IMR-90 (cell line): ENCODE results near the gene LHFPL6. TPM values are rescaled to one million over a fixed set of nuclear protein-coding genes. Genes with fewer than 3 reads are reported as not detected.

ENCODE experiments used
- ATAC-seq: fragments of 200-7000 bp; cut with Tn5 transposase; 2 replicates; pipeline ENCODE4 v1.9.1; 2020; ENCODE audit warnings: low read depth, mild to moderate bottlenecking, moderate library complexity
- BruUV-seq: library from RNA; stranded (reverse); fragments of 400-500 nt; replicated peaks from 2 replicates; lab custom pipeline; 2021; lab: Mats Ljungman, UMichigan
- CTCF ChIA-PET: fragments of 300-600 bp; formaldehyde crosslinking; extraction: SDS; loops from one replicate; lab custom pipeline; 2021; ENCODE audit warnings: antibody characterized with exemption; lab: Yijun Ruan, JAX
- POLR2A ChIA-PET: fragments of 300-600 bp; sonication (Branson Sonifier 250); formaldehyde crosslinking; loops from one replicate; lab custom pipeline; 2022; ENCODE audit warnings: antibody characterized with exemption; ENCODE audit not compliant: unreplicated experiment; lab: Charles Lee
- DNase-seq: peaks from one replicate; pipeline ENCODE4 v3.0.0; 2013
- H2AFZ ChIP-seq: replicated peaks from 2 replicates; pipeline ENCODE3; 2013; ENCODE audit warnings: low read length, mild to moderate bottlenecking; ENCODE audit not compliant: poor library complexity
- H2AK5ac ChIP-seq: 2 replicates; pipeline ENCODE4 v1.6.1; 2013; ENCODE audit warnings: low read depth, low read length, inconsistent platforms
- H2AK9ac ChIP-seq: replicated peaks from 2 replicates; pipeline ENCODE3; 2013; ENCODE audit warnings: mild to moderate bottlenecking, low read depth, low read length, moderate library complexity; ENCODE audit not compliant: poor library complexity
- H2BK120ac ChIP-seq: 2 replicates; pipeline ENCODE4 v1.6.1; 2013; ENCODE audit warnings: low read depth, low read length, inconsistent platforms
- H2BK15ac ChIP-seq: 3 replicates; pipeline ENCODE4 v1.6.1; 2013; ENCODE audit warnings: low read depth, low read length, inconsistent platforms
- H2BK20ac ChIP-seq: 2 replicates; pipeline ENCODE4 v1.6.1; 2013; ENCODE audit warnings: low read depth, mild to moderate bottlenecking, inconsistent platforms, low read length, moderate library complexity
- H2BK5ac ChIP-seq: 2 replicates; pipeline ENCODE4 v1.6.1; 2013; ENCODE audit warnings: mild to moderate bottlenecking, low read depth, low read length, inconsistent platforms; ENCODE audit not compliant: poor library complexity, severe bottlenecking
- H3K14ac ChIP-seq: replicated peaks from 2 replicates; pipeline ENCODE4 v1.6.1; 2013; ENCODE audit warnings: low read depth, low read length, inconsistent platforms
- H3K18ac ChIP-seq: 2 replicates; pipeline ENCODE4 v1.6.1; 2013; ENCODE audit warnings: low read depth, low read length, control low read depth
- H3K23ac ChIP-seq: 2 replicates; pipeline ENCODE4 v1.6.1; 2013; ENCODE audit warnings: low read depth, low read length, inconsistent platforms
- H3K27ac ChIP-seq: 2 replicates; pipeline ENCODE4 v1.5.1; 2013; ENCODE audit warnings: mild to moderate bottlenecking, control low read depth, low read length; ENCODE audit not compliant: insufficient read depth
- H3K27me3 ChIP-seq: 2 replicates; pipeline ENCODE4 v1.6.1; 2013; ENCODE audit warnings: low read length; ENCODE audit not compliant: control insufficient read depth, insufficient read depth
- H3K36me3 ChIP-seq: 2 replicates; pipeline ENCODE4 v1.6.1; 2013; ENCODE audit warnings: low read length, mixed read lengths; ENCODE audit not compliant: control insufficient read depth, insufficient read depth
- H3K4ac ChIP-seq: 2 replicates; pipeline ENCODE4 v1.6.1; 2013; ENCODE audit warnings: low read depth, low read length, inconsistent platforms
- H3K4me1 ChIP-seq: 2 replicates; pipeline ENCODE4 v1.6.1; 2013; ENCODE audit warnings: low read length, mixed read lengths; ENCODE audit not compliant: control insufficient read depth, insufficient read depth
- H3K4me2 ChIP-seq: 2 replicates; pipeline ENCODE4 v1.6.1; 2013; ENCODE audit warnings: low read depth, mild to moderate bottlenecking, control low read depth, low read length, moderate library complexity
- H3K4me3 ChIP-seq: 2 replicates; pipeline ENCODE4 v1.5.1; 2013; ENCODE audit warnings: low read depth, mild to moderate bottlenecking, control low read depth, low read length, moderate library complexity; ENCODE audit not compliant: insufficient read depth
- H3K56ac ChIP-seq: 2 replicates; pipeline ENCODE4 v1.6.1; 2013; ENCODE audit warnings: low read length, inconsistent platforms; ENCODE audit not compliant: insufficient read depth; ENCODE audit errors: extremely low read depth
- H3K79me1 ChIP-seq, 2 experiments: 2 replicates each; pipeline ENCODE4 v1.6.1; 2013; ENCODE audit warnings: low read length in 2 of 2, inconsistent platforms in 1 of 2, low read depth in 1 of 2
- H3K9ac ChIP-seq: 2 replicates; pipeline ENCODE4 v1.6.1; 2013; ENCODE audit warnings: low read depth, low read length, control low read depth
- H3K9me1 ChIP-seq: 2 replicates; pipeline ENCODE4 v1.6.1; 2013; ENCODE audit warnings: low read length, inconsistent platforms; ENCODE audit not compliant: insufficient read depth
- H3K9me3 ChIP-seq: 2 replicates; pipeline ENCODE4 v1.6.1; 2013; ENCODE audit warnings: low read length; ENCODE audit not compliant: control insufficient read depth, insufficient read depth
- H4K20me1 ChIP-seq: 2 replicates; pipeline ENCODE4 v1.6.1; 2013; ENCODE audit warnings: low read length, inconsistent platforms; ENCODE audit not compliant: insufficient read depth
- H4K5ac ChIP-seq: 2 replicates; pipeline ENCODE4 v1.6.1; 2013; ENCODE audit warnings: mild to moderate bottlenecking, low read depth, low read length, control low read depth
- H4K8ac ChIP-seq, 2 experiments: 2 replicates each; pipeline ENCODE4 v1.6.1; 2013; ENCODE audit warnings: low read depth in 2 of 2, low read length in 2 of 2, control low read depth in 1 of 2, inconsistent platforms in 1 of 2
- H4K91ac ChIP-seq: 2 replicates; pipeline ENCODE4 v1.6.1; 2013; ENCODE audit warnings: low read depth, low read length, inconsistent platforms; ENCODE audit not compliant: insufficient read depth
- BHLHE40 ChIP-seq: fragments of 150-350 bp; IDR thresholded peaks from 2 replicates; pipeline ENCODE4 v1.6.1; 2016; ENCODE audit warnings: mild to moderate bottlenecking, low read depth, low read length
- CEBPB ChIP-seq: IDR thresholded peaks from 2 replicates; pipeline ENCODE4 v1.6.1; 2012; ENCODE audit warnings: low read depth, low read length, improper control_type of control experiment
- CHD1 ChIP-seq: IDR thresholded peaks from 2 replicates; pipeline ENCODE4 v1.6.1; 2012; ENCODE audit warnings: low read depth, low read length, improper control_type of control experiment
- CTCF ChIP-seq: conservative IDR thresholded peaks from 2 replicates; pipeline ENCODE4 v1.5.1; 2012; ENCODE audit warnings: mild to moderate bottlenecking, low read depth, low read length, improper control_type of control experiment
- ELK1 ChIP-seq: fragments of 150-350 bp; IDR thresholded peaks from 2 replicates; pipeline ENCODE4 v1.6.1; 2016; ENCODE audit warnings: low read depth, mild to moderate bottlenecking, low read length, moderate library complexity, borderline replicate concordance
- FOS ChIP-seq: fragments of 150-350 bp; IDR thresholded peaks from 2 replicates; pipeline ENCODE4 v1.6.1; 2016; ENCODE audit warnings: low read depth, low read length
- MAFK ChIP-seq: IDR thresholded peaks from 2 replicates; pipeline ENCODE4 v1.6.1; 2012; ENCODE audit warnings: low read depth, low read length, improper control_type of control experiment
- MAZ ChIP-seq: IDR thresholded peaks from 2 replicates; pipeline ENCODE4 v1.6.1; 2012; ENCODE audit warnings: low read depth, mild to moderate bottlenecking, low read length, improper control_type of control experiment, moderate library complexity, borderline replicate concordance
- MXI1 ChIP-seq: IDR thresholded peaks from 2 replicates; pipeline ENCODE4 v1.6.1; 2012; ENCODE audit warnings: low read depth, mild to moderate bottlenecking, low read length, moderate library complexity, borderline replicate concordance
- NFE2L2 ChIP-seq: fragments of 150-350 bp; IDR thresholded peaks from 2 replicates; pipeline ENCODE4 v1.6.1; 2016; ENCODE audit warnings: low read depth, mild to moderate bottlenecking, low read length
- POLR2A ChIP-seq: IDR thresholded peaks from 2 replicates; pipeline ENCODE4 v1.6.1; 2012; ENCODE audit warnings: mild to moderate bottlenecking, low read depth, low read length
- RAD21 ChIP-seq: IDR thresholded peaks from 2 replicates; pipeline ENCODE4 v1.6.1; 2012; ENCODE audit warnings: low read length, improper control_type of control experiment
- RCOR1 ChIP-seq: IDR thresholded peaks from 2 replicates; pipeline ENCODE4 v1.6.1; 2012; ENCODE audit warnings: mild to moderate bottlenecking, low read length, improper control_type of control experiment; ENCODE audit not compliant: insufficient replicate concordance
- RFX5 ChIP-seq: IDR thresholded peaks from 2 replicates; pipeline ENCODE4 v1.8.0; 2012; ENCODE audit warnings: low read depth, mild to moderate bottlenecking, low read length, moderate library complexity
- SMC3 ChIP-seq: fragments of 150-350 bp; IDR thresholded peaks from 2 replicates; pipeline ENCODE4 v1.6.1; 2016; ENCODE audit warnings: low read depth, mild to moderate bottlenecking, antibody characterized with exemption, low read length, moderate library complexity
- USF2 ChIP-seq: fragments of 150-350 bp; IDR thresholded peaks from 2 replicates; pipeline ENCODE4 v1.6.1; 2017; ENCODE audit warnings: mild to moderate bottlenecking, antibody characterized with exemption, low read length, low read depth
- WGBS, 2 experiments: methylation state at CpG; one replicate each; pipeline versions ENCODE4 v1.1.5 to v1.1.7; 2013; ENCODE audit warnings: missing lambda C conversion rate in 2 of 2; ENCODE audit not compliant: insufficient read length in 1 of 2; ENCODE audit errors: extremely low coverage in 2 of 2; 5-methylcytosine and 5-hydroxymethylcytosine counted together
- dilution Hi-C: fragments of 300-500 bp; cut with HindIII; formaldehyde crosslinking; loops from one replicate; pipeline ENCODE4 v1.14.3; 2018; ENCODE audit warnings: low sequenced_read_pairs; ENCODE audit not compliant: unreplicated experiment
- in situ Hi-C: fragments of 300-500 bp; cut with MboI; formaldehyde crosslinking; loops from 3 replicates; pipeline ENCODE4 v1.14.3; 2019; ENCODE audit warnings: low sequenced_read_pairs, inconsistent platforms, mixed read lengths
- intact Hi-C: fragments of 100-400 bp; cut with micrococcal nuclease; formaldehyde crosslinking; loops from 2 replicates; pipeline ENCODE4 v1.10.0; 2022
- polyA plus RNA-seq, 3 experiments: library from polyadenylated mRNA; depleted of rRNA; stranded (reverse); fragments of >200 nt; gene quantifications; 2 replicates each; pipeline ENCODE4 v1.2.3, GENCODE V29; 2012; ENCODE audit warnings: low replicate concordance in 1 of 3
- total RNA-seq: library from RNA; depleted of rRNA; stranded (reverse); fragments of >200 nt; gene quantifications from 2 replicates; pipeline ENCODE4 v1.2.3, GENCODE V29; 2012

LHFPL6 gene
- total and polyA plus RNA-seq, 2 of the 4 experiments (the other 2 are of a cell fraction): 24.7 to 36.1 TPM

- Histone ChIP-seq H3K4me3 (no peak overlapping the region), H3K56ac (no peak overlapping the region), H3K9me3 (no peaks in the 10 kb centered on the region), H2AK5ac (no peak overlapping the region), H3K23ac (no peak overlapping the region), H4K5ac (no peak overlapping the region), H3K9ac (no peak overlapping the region), H2BK15ac (no peak overlapping the region; the same call in 2 of the 3 replicates), H4K20me1 (peaks cover 7% of the 10 kb centered on the region; the same call in 1 of the 2 replicates), H3K79me1 (peaks cover 10 to 17% of the 10 kb centered on the region in 2 experiments; a peak in 3 of 4 replicates), H3K36me3 (no peaks in the 10 kb centered on the region), H3K9me1 (peaks cover 3% of the 10 kb centered on the region; the same call in 1 of the 2 replicates), H2AK9ac (no peak overlapping the region), H2BK5ac (no peak overlapping the region), H3K27me3 (no peaks in the 10 kb centered on the region), H3K4me1 (no peaks in the 10 kb centered on the region; the same call in 1 of the 2 replicates), H3K4me2 (no peak overlapping the region), H4K8ac (no peak overlapping the region), H2BK120ac (no peak overlapping the region), H3K4ac (no peak overlapping the region), H3K18ac (no peak overlapping the region), H2AFZ (no peak overlapping the region), H3K27ac (no peak overlapping the region), H3K14ac (no peak overlapping the region), H2BK20ac (no peak overlapping the region), H4K91ac (no peak overlapping the region)
- DNase-seq (no peak), ATAC-seq (no peak)
- CTCF ChIA-PET: interaction anchor here (0.6 to 0.8 kb wide), 2 partner anchors 10 to 116 kb away, joined by 3 read pairs; no protein-coding TSS in a partner anchor
- intact Hi-C loops (no loop called here), in situ Hi-C loops (no loop called here), dilution Hi-C loops (no loop called here)
- no CpG with 5 or more reads among the region's 3 CpGs for WGBS, 2 experiments
- no TSS peak for BruUV-seq
- POLR2A ChIA-PET: no interaction called here
- TF ChIP-seq RAD21 (no peak), RFX5 (no peak), MAZ (no peak), MAFK (no peak), FOS (no peak), CTCF (no peak), CHD1 (no peak), RCOR1 (no peak), MXI1 (no peak), CEBPB (no peak), USF2 (no peak), ELK1 (no peak), BHLHE40 (no peak), NFE2L2 (no peak), POLR2A (no peak), SMC3 (no peak)
These were observed 228.2 kb downstream of the LHFPL6 start for GRCh38 chr13:39374741-39375189.
